HG03378 (cell line): ENCODE results near the gene MYH6.

ENCODE experiments used
- ATAC-seq: cut with Tn5 transposase; IDR thresholded peaks from one replicate; pipeline ENCODE4 v1.9.1; 2021; ENCODE audit warnings: mild to moderate bottlenecking, moderate library complexity; ENCODE audit not compliant: unreplicated experiment

MYH6 gene

DNA sequence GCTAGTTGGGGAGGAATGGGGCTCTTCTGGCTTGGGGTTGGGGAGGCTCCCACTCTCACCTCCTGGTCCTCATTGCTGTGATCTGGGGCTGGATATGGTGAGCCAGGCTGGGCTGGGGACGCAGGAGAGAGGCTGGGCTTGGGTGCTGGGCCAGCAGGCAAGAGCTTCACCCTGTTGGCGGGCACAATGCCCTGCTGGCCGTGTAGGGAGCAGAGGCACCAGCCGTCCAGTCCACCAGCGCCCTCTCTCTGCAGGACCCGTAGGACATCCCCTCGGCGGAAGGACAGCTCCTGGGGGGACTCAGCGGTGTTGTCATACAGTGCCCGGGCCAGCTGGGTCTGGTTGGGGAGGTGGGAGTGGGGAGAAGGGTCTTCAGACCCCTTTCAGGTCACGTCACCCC is 47.6 kb downstream of the MYH6 start:
- ATAC-seq, result no peak

GRCh38 chr14:23359722-23360447 is 48.2 kb downstream of the MYH6 start:
- ATAC-seq, result no peak

- ATAC-seq, result no peak
Observed at GRCh38 chr14:23359167-23359626, 48.9 kb downstream of the MYH6 start.

GRCh38 chr14:23358553-23359166 is 49.4 kb downstream of the MYH6 start:
- no peak for ATAC-seq

- no peak for ATAC-seq
Observed at GRCh38 chr14:23358042-23358441, 50.0 kb downstream of the MYH6 start.

GRCh38 chr14:23357261-23357660 is 50.8 kb downstream of the MYH6 start:
- no peak for ATAC-seq

GRCh38 chr14:23356662-23357061 is 51.4 kb downstream of the MYH6 start:
- ATAC-seq, result no peak

DNA sequence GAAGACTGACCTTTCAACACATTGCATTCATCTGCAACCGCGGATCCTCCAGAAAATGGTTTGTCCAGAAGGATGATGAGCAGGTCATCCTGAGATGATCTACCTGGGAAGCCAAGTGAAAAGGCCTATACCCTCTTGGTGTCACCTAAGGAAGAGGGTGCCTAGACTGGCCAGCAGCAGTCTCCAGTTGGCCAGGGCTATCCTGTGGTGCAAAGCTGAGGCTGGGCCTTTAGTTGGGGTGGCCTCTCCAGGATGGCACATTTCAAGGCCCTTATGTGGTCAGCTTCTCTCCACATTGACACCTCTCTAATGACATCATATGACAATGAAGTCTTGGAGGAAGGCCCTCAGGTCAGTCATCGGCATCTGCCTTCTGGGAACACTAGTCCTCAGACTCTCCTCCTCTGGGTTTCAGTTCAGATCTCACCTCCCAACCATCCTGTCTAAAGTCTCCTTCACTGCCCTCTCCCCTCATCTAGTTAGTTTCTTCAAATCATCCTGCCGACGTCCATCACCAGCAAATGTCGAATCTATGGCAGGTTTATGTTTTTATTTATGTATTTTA is 52.1 kb downstream of the MYH6 start:
- no peak for ATAC-seq

DNA sequence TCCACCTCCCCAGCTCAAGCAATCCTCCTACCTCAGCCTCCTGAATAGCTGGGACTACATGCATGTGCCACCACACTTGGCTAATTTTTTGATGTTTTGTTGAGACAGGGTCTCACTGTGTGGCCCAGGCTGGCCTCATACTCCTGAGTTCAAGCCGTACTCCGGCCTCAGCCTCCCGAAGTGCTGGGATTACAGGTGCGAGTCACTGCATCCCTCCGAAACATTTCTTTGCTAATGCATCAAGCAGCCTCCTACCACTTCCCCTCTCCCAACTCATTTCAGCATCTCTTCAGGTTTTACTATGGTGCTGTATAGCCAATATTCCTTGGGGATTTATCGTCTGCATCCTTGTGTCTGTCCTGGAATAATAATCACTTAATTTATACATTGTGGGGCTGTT is 53.1 kb downstream of the MYH6 start:
- no peak for ATAC-seq

GRCh38 chr14:23353433-23353780 is 54.7 kb downstream of the MYH6 start:
- ATAC-seq, result no peak

- no peak for ATAC-seq
Observed at GRCh38 chr14:23352506-23353432, 55.3 kb downstream of the MYH6 start, which contains the start of gene SLC22A17. Gene SLC22A17 (minus strand): TSS chr14:23352887.

DNA sequence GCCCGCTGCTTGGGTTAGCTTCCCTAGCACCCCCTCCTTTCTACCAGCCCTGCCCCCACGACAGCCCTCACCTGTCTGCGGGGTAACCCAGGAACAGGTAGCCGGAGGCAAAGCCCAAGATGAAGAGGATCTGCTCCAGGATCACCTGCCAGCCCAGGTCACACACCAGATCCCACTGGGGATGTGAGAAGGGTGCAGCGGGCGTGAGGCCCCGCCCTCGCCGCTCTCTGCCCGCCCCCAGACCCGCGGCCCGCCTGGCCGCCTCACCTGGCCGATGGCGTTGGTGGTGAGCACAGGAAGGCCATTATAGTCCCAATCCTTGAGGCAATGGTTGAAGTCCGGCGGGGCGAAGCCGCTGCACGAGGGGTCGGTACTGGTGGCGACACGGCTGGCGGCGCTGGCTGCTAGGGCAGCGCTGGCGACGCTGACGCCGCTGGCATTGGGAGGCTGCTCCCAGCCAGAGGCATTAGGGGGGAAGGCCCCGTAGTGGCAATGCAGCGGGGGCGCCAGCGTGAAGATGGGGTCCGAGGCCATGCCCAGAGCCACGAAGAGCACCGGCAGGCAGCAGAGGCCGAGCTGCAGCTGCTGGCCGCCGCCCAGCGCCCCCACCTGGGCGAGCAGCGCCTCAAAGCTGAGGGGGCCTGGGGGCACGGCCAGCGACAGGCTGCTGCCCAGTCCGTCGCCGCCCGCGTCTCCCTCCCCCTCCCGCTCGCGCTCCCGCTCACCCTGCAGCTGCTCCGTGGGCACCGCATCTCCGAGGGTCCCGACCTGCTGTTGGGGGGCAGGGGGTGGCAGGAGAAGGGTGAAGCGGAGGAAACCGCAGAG is 56.2 kb downstream of the MYH6 start:
- no peak for ATAC-seq

DNA sequence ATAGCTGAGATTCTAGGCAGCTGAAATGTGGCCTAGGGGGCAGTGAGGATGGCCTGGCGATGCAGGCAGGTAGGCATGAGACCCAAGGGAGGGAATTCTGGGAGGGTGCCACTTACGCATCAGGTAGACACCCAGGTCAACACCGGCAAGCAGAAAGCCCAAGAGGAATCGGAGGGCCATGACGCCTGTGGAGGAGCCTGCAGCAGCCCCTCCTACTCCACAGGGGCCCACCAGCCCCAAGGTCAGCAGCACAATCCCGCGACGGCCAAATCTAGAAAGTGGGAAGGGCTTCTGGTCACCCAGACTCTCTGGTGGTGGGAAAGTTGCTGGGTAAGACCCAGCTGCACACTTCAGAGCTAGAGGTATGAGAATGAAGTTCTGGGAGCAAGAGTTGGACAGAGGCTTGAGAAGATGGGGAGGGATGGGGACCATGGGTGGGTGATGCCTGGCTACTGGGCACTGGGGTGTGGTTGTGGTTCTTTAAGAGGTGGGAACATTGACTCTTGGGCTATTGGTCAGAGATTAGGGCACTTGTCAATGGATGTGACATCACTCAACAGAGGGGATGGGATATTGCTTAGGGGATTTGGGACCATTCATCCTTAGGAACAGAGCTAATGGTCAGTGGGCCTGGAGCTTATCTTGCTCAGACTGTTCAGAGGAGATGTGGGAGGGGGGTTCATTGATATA is 58.8 kb downstream of the MYH6 start:
- ATAC-seq, result no peak

DNA sequence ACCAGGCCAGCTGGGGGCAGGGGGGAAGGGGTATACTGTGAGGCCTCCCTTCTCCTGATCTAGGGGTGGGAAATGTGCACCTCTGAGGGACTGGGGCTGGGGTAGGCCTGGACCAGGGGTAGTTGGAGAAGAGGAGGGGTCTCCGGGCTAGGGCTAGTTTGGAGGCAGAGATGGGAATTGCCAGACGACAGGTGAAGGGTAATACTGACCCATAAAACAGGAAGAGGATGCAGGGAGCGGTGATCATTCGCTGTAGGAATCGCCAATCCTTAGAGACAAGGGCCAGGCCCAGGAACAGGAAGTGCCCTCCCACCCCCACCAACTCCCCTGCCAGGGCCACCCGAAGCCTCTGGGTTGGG is 59.8 kb downstream of the MYH6 start:
- ATAC-seq, result no peak

- no peak for ATAC-seq
Observed at GRCh38 chr14:23347406-23348296, 60.4 kb downstream of the MYH6 start.

- ATAC-seq, result no peak
Observed at GRCh38 chr14:23346693-23347405, 61.2 kb downstream of the MYH6 start.

- ATAC-seq, result no peak
Observed at GRCh38 chr14:23345987-23346692, 61.9 kb downstream of the MYH6 start.

- ATAC-seq, result no peak
Observed at GRCh38 chr14:23344481-23344880, 63.6 kb downstream of the MYH6 start.
